Measurements from ENCODE around the gene NRDC.
"Not testable (repeated sequence)": the region's sequence is repeated elsewhere in the genome, so short reads cannot be mapped to it uniquely, and the experiment has no call there.

Gene NRDC

GRCh38 chr1:51894748-51895147 lies 16.2 kb upstream of the NRDC start:
- not testable (repeated sequence) for H3K23ac ChIP-seq (ENCODE audit: low read depth, low read length, poor library complexity); H3K4me3 ChIP-seq (ENCODE audit: low read length in 2 of 2); H2BK12ac ChIP-seq (ENCODE audit: low read length); H3K4ac ChIP-seq (ENCODE audit: low read length); H2BK5ac ChIP-seq (ENCODE audit: low read length); H2BK120ac ChIP-seq (ENCODE audit: low read depth, low read length); H3K27ac ChIP-seq (replicated peaks; ENCODE audit: low read length); H4K91ac ChIP-seq (ENCODE audit: low read depth, low read length, poor library complexity); H3K79me1 ChIP-seq (ENCODE audit: low read depth, low read length); DNase-seq (ENCODE audit: low spot score); H2AFZ ChIP-seq (ENCODE audit: low read length); H4K8ac ChIP-seq (ENCODE audit: low read depth, low read length); H3K14ac ChIP-seq (ENCODE audit: low read length); H3K9ac ChIP-seq (ENCODE audit: low read depth, low read length, poor library complexity); H3K4me2 ChIP-seq (ENCODE audit: insufficient read depth, low read length, poor library complexity, severe bottlenecking); H3K9me3 ChIP-seq (replicated peaks in 1 of 2; ENCODE audit: control insufficient read depth in 2 of 2, insufficient read depth in 1 of 2, low read depth in 1 of 2, low read length in 2 of 2); H3K18ac ChIP-seq (ENCODE audit: low read length); H2BK15ac ChIP-seq (ENCODE audit: low read length); H3K36me3 ChIP-seq (replicated peaks in 1 of 2; ENCODE audit: control insufficient read depth in 2 of 2, insufficient read depth in 2 of 2, low read length in 2 of 2); H2AK5ac ChIP-seq (ENCODE audit: low read depth, low read length)
- H3K4me1 ChIP-seq (ENCODE audit: control insufficient read depth in 2 of 2, insufficient read depth in 1 of 2, low read depth in 1 of 2, low read length in 2 of 2) = peaks cover 2 to 12% of the 10 kb centered on the region in 2 donors
- peaks cover 0 to 43% (median 0%) of the 10 kb centered on the region in 3 experiments for H3K27me3 ChIP-seq (ENCODE audit: control insufficient read depth in 3 of 3, insufficient read depth in 3 of 3, low read depth in 1 of 3, low read length in 3 of 3)
- WGBS, 2 donors (ENCODE audit: extremely low coverage in 2 of 2, insufficient read length in 2 of 2, insufficient replicate concordance in 1 of 2) = no CpG with 5 or more reads among the region's 2 CpGs

- H2AFZ ChIP-seq (ENCODE audit: low read length) = peak overlapping the region; percentile 89
- H3K23ac ChIP-seq (ENCODE audit: low read depth, low read length, poor library complexity) = peak overlapping the region; percentile 98
- no peaks in the 10 kb centered on the region for H3K9me3 ChIP-seq (replicated peaks in 1 of 2; ENCODE audit: control insufficient read depth in 2 of 2, insufficient read depth in 1 of 2, low read depth in 1 of 2, low read length in 2 of 2)
- H2BK120ac ChIP-seq (ENCODE audit: low read depth, low read length) = peak overlapping the region; percentile 8
- H3K4ac ChIP-seq (ENCODE audit: low read length) = peak overlapping the region; percentile 58
- peak overlapping the region; percentile 51 for H2BK15ac ChIP-seq (ENCODE audit: low read length)
- H3K4me2 ChIP-seq (ENCODE audit: insufficient read depth, low read length, poor library complexity, severe bottlenecking) = peak overlapping the region; percentile 67
- peaks cover 2% of the 10 kb centered on the region in 2 donors for H3K4me1 ChIP-seq (ENCODE audit: control insufficient read depth in 2 of 2, insufficient read depth in 1 of 2, low read depth in 1 of 2, low read length in 2 of 2)
- peaks cover 0 to 24% of the 10 kb centered on the region in 2 donors for H3K36me3 ChIP-seq (replicated peaks in 1 of 2; ENCODE audit: control insufficient read depth in 2 of 2, insufficient read depth in 2 of 2, low read length in 2 of 2)
- H3K9ac ChIP-seq (ENCODE audit: low read depth, low read length, poor library complexity) = peak overlapping the region; percentile 99
- H2BK12ac ChIP-seq (ENCODE audit: low read length) = no peak overlapping the region
- DNase-seq (ENCODE audit: low spot score) = no peak
- H3K4me3 ChIP-seq (ENCODE audit: low read length in 2 of 2) = peak overlapping the region; percentile 80 to 92
- peak overlapping the region; percentile 77 for H3K14ac ChIP-seq (ENCODE audit: low read length)
- peak overlapping the region; percentile 52 for H4K8ac ChIP-seq (ENCODE audit: low read depth, low read length)
- H3K18ac ChIP-seq (ENCODE audit: low read length) = peak overlapping the region; percentile 98
- peaks cover 0 to 7% (median 0%) of the 10 kb centered on the region in 3 experiments for H3K27me3 ChIP-seq (ENCODE audit: control insufficient read depth in 3 of 3, insufficient read depth in 3 of 3, low read depth in 1 of 3, low read length in 3 of 3)
- H2AK5ac ChIP-seq (ENCODE audit: low read depth, low read length) = peak overlapping the region; percentile 65
- WGBS, 2 donors (ENCODE audit: extremely low coverage in 2 of 2, insufficient read length in 2 of 2, insufficient replicate concordance in 1 of 2) = no CpG with 5 or more reads among the region's 17 CpGs
- peak overlapping the region; percentile 88 for H3K27ac ChIP-seq (replicated peaks; ENCODE audit: low read length)
- peak overlapping the region; percentile 94 for H2BK5ac ChIP-seq (ENCODE audit: low read length)
- H4K91ac ChIP-seq (ENCODE audit: low read depth, low read length, poor library complexity) = no peak overlapping the region
- peaks cover 5% of the 10 kb centered on the region for H3K79me1 ChIP-seq (ENCODE audit: low read depth, low read length)
Observed at GRCh38 chr1:51878308-51878615, 265 bp downstream of the NRDC start.

- peak overlapping the region; percentile 67 for H3K4me2 ChIP-seq (ENCODE audit: insufficient read depth, low read length, poor library complexity, severe bottlenecking)
- H3K79me1 ChIP-seq (ENCODE audit: low read depth, low read length) = peaks cover 5% of the 10 kb centered on the region
- H3K18ac ChIP-seq (ENCODE audit: low read length) = peak overlapping the region; percentile 98
- H4K8ac ChIP-seq (ENCODE audit: low read depth, low read length) = no peak overlapping the region
- H4K91ac ChIP-seq (ENCODE audit: low read depth, low read length, poor library complexity) = no peak overlapping the region
- peak overlapping the region; percentile 89 for H2AFZ ChIP-seq (ENCODE audit: low read length)
- no peaks in the 10 kb centered on the region for H3K9me3 ChIP-seq (replicated peaks in 1 of 2; ENCODE audit: control insufficient read depth in 2 of 2, insufficient read depth in 1 of 2, low read depth in 1 of 2, low read length in 2 of 2)
- H3K23ac ChIP-seq (ENCODE audit: low read depth, low read length, poor library complexity) = peak overlapping the region; percentile 98
- H3K36me3 ChIP-seq (replicated peaks in 1 of 2; ENCODE audit: control insufficient read depth in 2 of 2, insufficient read depth in 2 of 2, low read length in 2 of 2) = peaks cover 0 to 29% of the 10 kb centered on the region in 2 donors
- peaks cover 0 to 1% (median 0%) of the 10 kb centered on the region in 3 experiments for H3K27me3 ChIP-seq (ENCODE audit: control insufficient read depth in 3 of 3, insufficient read depth in 3 of 3, low read depth in 1 of 3, low read length in 3 of 3)
- H3K9ac ChIP-seq (ENCODE audit: low read depth, low read length, poor library complexity) = peak overlapping the region; percentile 99
- H2BK5ac ChIP-seq (ENCODE audit: low read length) = peak overlapping the region; percentile 94
- H2BK120ac ChIP-seq (ENCODE audit: low read depth, low read length) = peak overlapping the region; percentile 8
- peak overlapping the region; percentile 65 for H2AK5ac ChIP-seq (ENCODE audit: low read depth, low read length)
- H3K4me3 ChIP-seq (ENCODE audit: low read length in 2 of 2) = peak overlapping the region; percentile 80 to 92
- WGBS, 2 donors (ENCODE audit: extremely low coverage in 2 of 2, insufficient read length in 2 of 2, insufficient replicate concordance in 1 of 2) = no CpG with 5 or more reads among the region's 21 CpGs
- peak overlapping the region; percentile 88 for H3K27ac ChIP-seq (replicated peaks; ENCODE audit: low read length)
- H3K14ac ChIP-seq (ENCODE audit: low read length) = peak overlapping the region; percentile 77
- peaks cover 2% of the 10 kb centered on the region in 2 donors for H3K4me1 ChIP-seq (ENCODE audit: control insufficient read depth in 2 of 2, insufficient read depth in 1 of 2, low read depth in 1 of 2, low read length in 2 of 2)
- H3K4ac ChIP-seq (ENCODE audit: low read length) = peak overlapping the region; percentile 58
- H2BK15ac ChIP-seq (ENCODE audit: low read length) = peak overlapping the region; percentile 51
- DNase-seq (ENCODE audit: low spot score) = no peak
- no peak overlapping the region for H2BK12ac ChIP-seq (ENCODE audit: low read length)
Observed at GRCh38 chr1:51877434-51878307, 856 bp downstream of the NRDC start.

GRCh38 chr1:51875836-51876235 lies 2.7 kb downstream of the NRDC start:
- no peaks in the 10 kb centered on the region for H3K9me3 ChIP-seq (replicated peaks in 1 of 2; ENCODE audit: control insufficient read depth in 2 of 2, insufficient read depth in 1 of 2, low read depth in 1 of 2, low read length in 2 of 2)
- no peak overlapping the region for H2BK12ac ChIP-seq (ENCODE audit: low read length)
- no peak overlapping the region for H3K4ac ChIP-seq (ENCODE audit: low read length)
- no peak overlapping the region for H4K8ac ChIP-seq (ENCODE audit: low read depth, low read length)
- H3K36me3 ChIP-seq (replicated peaks in 1 of 2; ENCODE audit: control insufficient read depth in 2 of 2, insufficient read depth in 2 of 2, low read length in 2 of 2) = peaks cover 0 to 29% of the 10 kb centered on the region in 2 donors
- no peak overlapping the region for H3K23ac ChIP-seq (ENCODE audit: low read depth, low read length, poor library complexity)
- H2BK5ac ChIP-seq (ENCODE audit: low read length) = no peak overlapping the region
- no peak overlapping the region for H2BK120ac ChIP-seq (ENCODE audit: low read depth, low read length)
- no peak overlapping the region for H3K4me2 ChIP-seq (ENCODE audit: insufficient read depth, low read length, poor library complexity, severe bottlenecking)
- no peaks in the 10 kb centered on the region for H3K27me3 ChIP-seq (ENCODE audit: control insufficient read depth in 3 of 3, insufficient read depth in 3 of 3, low read depth in 1 of 3, low read length in 3 of 3)
- H3K79me1 ChIP-seq (ENCODE audit: low read depth, low read length) = peaks cover 7% of the 10 kb centered on the region
- H3K14ac ChIP-seq (ENCODE audit: low read length) = no peak overlapping the region
- DNase-seq (ENCODE audit: low spot score) = no peak
- H3K9ac ChIP-seq (ENCODE audit: low read depth, low read length, poor library complexity) = no peak overlapping the region
- no peak overlapping the region for H3K27ac ChIP-seq (replicated peaks; ENCODE audit: low read length)
- peaks cover 2% of the 10 kb centered on the region in 2 donors for H3K4me1 ChIP-seq (ENCODE audit: control insufficient read depth in 2 of 2, insufficient read depth in 1 of 2, low read depth in 1 of 2, low read length in 2 of 2)
- no peak overlapping the region for H3K4me3 ChIP-seq (ENCODE audit: low read length in 2 of 2)
- no peak overlapping the region for H4K91ac ChIP-seq (ENCODE audit: low read depth, low read length, poor library complexity)
- no peak overlapping the region for H2AK5ac ChIP-seq (ENCODE audit: low read depth, low read length)
- H2BK15ac ChIP-seq (ENCODE audit: low read length) = no peak overlapping the region
- H2AFZ ChIP-seq (ENCODE audit: low read length) = no peak overlapping the region
- H3K18ac ChIP-seq (ENCODE audit: low read length) = no peak overlapping the region

All from neuronal stem cell (in vitro differentiated cells).